ENCODE results near the gene PROZ. TPM values are rescaled to one million over a fixed set of nuclear protein-coding genes. Genes with fewer than 3 reads are reported as not detected.

The PROZ gene
- total and polyA plus RNA-seq, 2 of the 13 experiments (the other 11 are each of a cell fraction or from before 2014, with no cell fraction given), result 5.6 to 22.5 TPM

GRCh38 chr13:113183450-113184129 lies 25.1 kb downstream of the PROZ start (continued):
- TF ChIP-seq ZSCAN5A (CRISPR knock-in tag; IDR thresholded peaks at IDR 0.05; ENCODE audit: borderline replicate concordance) (0 out of 2 replicates have a peak, but pooled peaks have one; percentile 15), IRF2 (CRISPR knock-in tag; IDR thresholded peaks at IDR 0.05) (peak; percentile 61; the same call in 1 of the 2 replicates), ZNF136 (CRISPR knock-in tag; IDR thresholded peaks at IDR 0.05; ENCODE audit: low read depth) (0 out of 2 replicates have a peak, but pooled peaks have one; percentile 19), SMARCE1 (IDR thresholded peaks at IDR 0.05; ENCODE audit: borderline replicate concordance) (no peak), TIGD3 (CRISPR knock-in tag; IDR thresholded peaks at IDR 0.05; ENCODE audit: borderline replicate concordance) (no peak), ZNF772 (CRISPR knock-in tag; IDR thresholded peaks at IDR 0.05) (no peak), SMARCC2 (IDR thresholded peaks at IDR 0.05) (no peak), NFE2L1 (CRISPR knock-in tag; IDR thresholded peaks at IDR 0.05; ENCODE audit: borderline replicate concordance) (no peak), RARA (CRISPR knock-in tag; IDR thresholded peaks at IDR 0.05) (peak; percentile 74), ZNF264 (CRISPR knock-in tag; IDR thresholded peaks at IDR 0.05) (peak; percentile 42; the same call in 1 of the 2 replicates), DZIP1 (CRISPR knock-in tag; IDR thresholded peaks at IDR 0.05) (no peak), ZNF343 (CRISPR knock-in tag; IDR thresholded peaks at IDR 0.05) (no peak), ZNF576 (CRISPR knock-in tag; IDR thresholded peaks at IDR 0.05) (no peak), TBL1XR1 (IDR thresholded peaks at IDR 0.05; ENCODE audit: borderline replicate concordance, low read length, partially characterized antibody) (peak; percentile 28), ZNF558 (CRISPR knock-in tag; IDR thresholded peaks at IDR 0.05; ENCODE audit: borderline replicate concordance) (no peak), SAP130 (CRISPR knock-in tag; IDR thresholded peaks at IDR 0.05; ENCODE audit: low read depth) (peak; percentile 84), FIP1L1 (IDR thresholded peaks at IDR 0.05; ENCODE audit: borderline replicate concordance, insufficient read depth, low read depth, low read length) (no peak), ZMAT3 (CRISPR knock-in tag; conservative IDR thresholded peaks at IDR 0.05) (0 out of 2 replicates have a peak, but pooled peaks have one; percentile 42), STAG1 (CRISPR knock-in tag; IDR thresholded peaks at IDR 0.05) (no peak), NCOR1 (IDR thresholded peaks at IDR 0.05; ENCODE audit: borderline replicate concordance, low read length) (peak; percentile 82; the same call in 1 of the 2 replicates), PRDM4 (CRISPR knock-in tag; IDR thresholded peaks at IDR 0.05; ENCODE audit: borderline replicate concordance) (no peak), SIX1 (CRISPR knock-in tag; IDR thresholded peaks at IDR 0.05; ENCODE audit: borderline replicate concordance) (peak; percentile 65; the same call in 1 of the 2 replicates)

Data from HepG2 (cell line).